H7 (cell line): Measurements from ENCODE around the gene BPIFB3. TPM values are rescaled to one million over a fixed set of nuclear protein-coding genes. Genes with fewer than 3 reads are reported as not detected.

Experiments used
- DNase-seq: peaks from one replicate; pipeline ENCODE4 v3.0.0; 2012
- H3K27me3 ChIP-seq: 2 replicates; pipeline ENCODE4 v1.6.0; 2011; ENCODE audit warnings: mild to moderate bottlenecking, low read length; ENCODE audit not compliant: control insufficient read depth, insufficient read depth
- H3K36me3 ChIP-seq: replicated peaks from 2 replicates; pipeline ENCODE4 v1.5.1; 2011; ENCODE audit warnings: low read length; ENCODE audit not compliant: control insufficient read depth, insufficient read depth
- H3K4me3 ChIP-seq: 2 replicates; pipeline ENCODE4 v1.5.1; 2011; ENCODE audit warnings: low read depth, mild to moderate bottlenecking, control low read depth, low read length, moderate library complexity; ENCODE audit not compliant: insufficient read depth
- total RNA-seq: library from RNA; depleted of rRNA; stranded (reverse); fragments of >200 nt; shearing (Covaris generic); gene quantifications from 2 replicates; pipeline ENCODE4 v1.2.3, GENCODE V29; 2014; rRNA removed

Gene BPIFB3, protein sequence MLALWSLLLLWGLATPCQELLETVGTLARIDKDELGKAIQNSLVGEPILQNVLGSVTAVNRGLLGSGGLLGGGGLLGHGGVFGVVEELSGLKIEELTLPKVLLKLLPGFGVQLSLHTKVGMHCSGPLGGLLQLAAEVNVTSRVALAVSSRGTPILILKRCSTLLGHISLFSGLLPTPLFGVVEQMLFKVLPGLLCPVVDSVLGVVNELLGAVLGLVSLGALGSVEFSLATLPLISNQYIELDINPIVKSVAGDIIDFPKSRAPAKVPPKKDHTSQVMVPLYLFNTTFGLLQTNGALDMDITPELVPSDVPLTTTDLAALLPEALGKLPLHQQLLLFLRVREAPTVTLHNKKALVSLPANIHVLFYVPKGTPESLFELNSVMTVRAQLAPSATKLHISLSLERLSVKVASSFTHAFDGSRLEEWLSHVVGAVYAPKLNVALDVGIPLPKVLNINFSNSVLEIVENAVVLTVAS
- total RNA-seq, result not detected in 2 replicates

DNA sequence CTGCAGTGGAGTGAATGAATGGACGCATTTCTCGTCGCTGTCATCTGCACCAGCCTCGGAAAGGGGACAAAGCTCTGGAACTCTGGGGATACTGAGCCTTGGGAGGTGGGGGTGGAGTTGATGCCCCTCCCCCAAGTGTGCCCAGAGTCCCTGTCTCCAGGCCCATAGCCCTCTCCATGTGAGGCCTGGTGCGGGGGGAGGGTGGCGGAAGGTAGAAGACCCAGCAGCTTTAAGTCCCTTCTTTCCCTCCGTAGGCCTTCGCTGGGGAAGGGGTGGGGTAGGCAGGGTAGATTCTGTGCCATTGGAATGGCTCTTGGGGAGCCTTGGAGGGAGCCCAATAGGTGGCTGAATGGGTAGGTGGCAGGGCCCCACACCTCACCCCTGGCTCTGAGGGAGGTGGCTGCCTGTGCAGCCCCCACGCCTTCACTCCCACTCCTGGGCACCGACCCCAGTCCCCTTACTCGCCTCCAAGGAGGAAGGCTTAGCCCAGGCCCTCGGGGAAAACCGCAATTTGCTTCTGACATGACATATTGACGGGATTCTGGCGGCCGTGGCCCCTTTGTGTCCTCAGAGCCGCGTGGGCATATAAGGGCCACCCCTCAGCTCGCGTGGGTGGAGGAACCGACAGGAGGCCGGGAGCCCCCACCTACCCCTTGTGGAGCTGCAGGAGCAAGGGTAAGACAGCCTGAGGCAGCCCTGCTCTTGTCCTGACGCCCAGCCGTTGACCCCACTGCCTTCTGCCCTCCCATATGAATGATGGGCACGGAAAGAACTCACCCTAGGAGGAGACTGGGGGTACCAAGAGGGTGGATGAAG lies at the start of gene BPIFB3:
TSS of gene BPIFB3 (plus strand) at position 613 of the 816 bp plus-strand sequence. CDS start 1,533 bp downstream, outside the sequence.
- H3K27me3 ChIP-seq, result no peaks in the 10 kb centered on the region
- no peak within 1 kb of the TSS for H3K4me3 ChIP-seq
- peak; percentile 73 for DNase-seq
- H3K36me3 ChIP-seq, result no peaks in the 10 kb centered on the region

GRCh38 chr20:33004141-33004751 lies 49.5 kb upstream of the BPIFB3 start, which contains the start of gene SUN5:
TSS of gene SUN5 (minus strand) at chr20:33004433. CDS start at chr20:33004340, 93 bp downstream.
- Histone ChIP-seq H3K4me3 (no peak within 1 kb of the TSS), H3K27me3 (no peaks in the 10 kb centered on the region), H3K36me3 (no peaks in the 10 kb centered on the region)
- no peak for DNase-seq

- Histone ChIP-seq H3K27me3 (no peaks in the 10 kb centered on the region), H3K36me3 (no peaks in the 10 kb centered on the region), H3K4me3 (no peak overlapping the region)
- DNase-seq, result peak; percentile 82
Measured at GRCh38 chr20:33005132-33005566, 48.6 kb upstream of the BPIFB3 start.

GRCh38 chr20:33005908-33006775 lies 47.6 kb upstream of the BPIFB3 start:
- DNase-seq, result no peak
- H3K27me3 ChIP-seq, result no peaks in the 10 kb centered on the region
- no peak overlapping the region for H3K4me3 ChIP-seq
- no peaks in the 10 kb centered on the region for H3K36me3 ChIP-seq

- Histone ChIP-seq H3K27me3 (no peaks in the 10 kb centered on the region), H3K36me3 (no peaks in the 10 kb centered on the region), H3K4me3 (no peak overlapping the region)
- no peak for DNase-seq
Measured at GRCh38 chr20:33006776-33007375, 46.8 kb upstream of the BPIFB3 start.

DNA sequence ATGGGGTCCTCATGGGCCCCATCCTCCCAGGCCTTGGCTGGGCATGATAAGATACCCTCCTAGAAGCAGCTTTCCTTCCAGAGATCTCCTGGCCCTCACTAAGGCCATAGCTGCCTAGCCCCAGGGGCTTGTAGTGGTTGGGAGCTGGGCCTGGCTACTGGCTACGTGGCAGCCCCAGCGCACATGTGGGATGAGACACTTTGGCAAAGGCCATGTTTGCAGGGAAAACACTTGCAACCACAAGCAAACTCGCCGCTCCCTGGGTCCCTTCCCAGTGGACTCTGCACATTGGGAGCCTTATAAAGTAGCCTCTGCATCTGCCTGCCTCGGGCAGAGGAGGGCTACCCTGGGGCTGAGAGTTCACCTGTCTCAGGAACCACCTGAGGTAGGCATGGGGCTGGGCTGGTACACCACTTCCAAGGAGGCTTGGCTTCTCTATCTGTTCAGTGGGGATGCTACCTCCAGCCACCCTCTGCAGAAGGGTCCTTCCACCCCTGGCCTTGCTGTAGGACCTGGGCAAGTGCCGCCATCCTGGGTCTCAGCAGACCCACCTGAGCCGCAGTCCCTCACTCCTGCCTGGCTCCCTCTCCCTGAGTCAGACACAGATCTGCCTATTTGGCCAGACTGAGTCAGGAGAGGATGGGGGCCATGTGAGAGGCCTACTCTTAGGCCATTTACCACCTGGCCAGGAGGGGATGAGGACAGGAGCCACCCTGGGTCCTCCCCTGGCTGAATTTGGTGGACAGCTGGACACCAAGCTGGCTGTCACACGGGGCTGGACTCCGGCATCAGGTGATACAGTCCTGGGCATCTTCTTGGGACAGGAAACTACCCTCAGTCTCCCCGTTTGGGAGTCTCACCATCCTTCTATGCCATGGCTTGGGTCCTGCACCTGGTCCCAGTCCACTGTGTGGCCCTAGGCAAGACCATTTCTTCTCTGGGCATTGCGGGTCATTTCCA lies 46.0 kb upstream of the BPIFB3 start, which contains the start of gene BPIFB2:
TSS of gene BPIFB2 (plus strand) at position 329 of the 960 bp plus-strand sequence. CDS start 871 bp downstream, outside the sequence.
- Histone ChIP-seq H3K27me3 (no peaks in the 10 kb centered on the region), H3K36me3 (no peaks in the 10 kb centered on the region), H3K4me3 (no peak within 1 kb of the TSS)
- no peak for DNase-seq

DNA sequence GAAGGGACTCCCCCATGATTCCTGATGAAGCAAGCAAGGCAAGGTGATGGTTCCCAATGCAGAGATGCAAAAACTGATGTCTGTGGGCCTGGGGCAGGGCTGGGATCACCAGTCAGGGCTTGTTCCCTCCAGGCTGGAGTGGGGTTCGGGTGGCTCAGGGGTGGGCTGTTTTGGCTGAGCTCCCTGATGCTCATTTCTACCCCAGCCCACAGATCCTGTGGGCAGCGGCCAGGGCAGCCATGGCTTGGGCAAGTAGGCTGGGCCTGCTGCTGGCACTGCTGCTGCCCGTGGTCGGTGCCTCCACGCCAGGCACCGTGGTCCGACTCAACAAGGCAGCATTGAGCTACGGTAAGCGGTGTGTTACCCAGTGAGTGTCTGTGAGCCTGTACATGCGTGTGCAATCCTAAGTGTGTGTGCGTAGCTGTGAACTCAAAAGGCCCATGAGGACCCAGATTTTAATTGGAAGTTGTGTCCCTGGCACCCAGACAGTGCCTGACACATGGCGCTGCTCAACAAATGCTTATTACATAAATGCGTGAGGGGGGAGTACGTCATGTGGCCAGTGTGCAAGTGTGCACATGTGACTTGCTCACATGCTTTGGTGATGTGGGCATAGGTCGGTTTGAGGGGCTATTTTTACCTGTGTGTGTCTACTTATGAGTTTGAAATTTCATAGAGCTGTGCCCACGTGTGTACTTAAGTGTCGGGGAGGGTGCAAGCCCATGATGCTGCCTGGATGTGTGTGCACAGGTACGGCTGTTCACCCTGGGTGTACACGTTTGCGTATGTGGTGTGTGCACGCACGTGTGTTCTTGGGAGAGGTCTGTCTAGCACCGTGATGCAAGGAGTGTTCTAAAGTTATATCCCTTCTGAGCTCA lies 45.1 kb upstream of the BPIFB3 start:
- Histone ChIP-seq H3K4me3 (no peak overlapping the region), H3K27me3 (no peaks in the 10 kb centered on the region)
- DNase-seq, result no peak

DNA sequence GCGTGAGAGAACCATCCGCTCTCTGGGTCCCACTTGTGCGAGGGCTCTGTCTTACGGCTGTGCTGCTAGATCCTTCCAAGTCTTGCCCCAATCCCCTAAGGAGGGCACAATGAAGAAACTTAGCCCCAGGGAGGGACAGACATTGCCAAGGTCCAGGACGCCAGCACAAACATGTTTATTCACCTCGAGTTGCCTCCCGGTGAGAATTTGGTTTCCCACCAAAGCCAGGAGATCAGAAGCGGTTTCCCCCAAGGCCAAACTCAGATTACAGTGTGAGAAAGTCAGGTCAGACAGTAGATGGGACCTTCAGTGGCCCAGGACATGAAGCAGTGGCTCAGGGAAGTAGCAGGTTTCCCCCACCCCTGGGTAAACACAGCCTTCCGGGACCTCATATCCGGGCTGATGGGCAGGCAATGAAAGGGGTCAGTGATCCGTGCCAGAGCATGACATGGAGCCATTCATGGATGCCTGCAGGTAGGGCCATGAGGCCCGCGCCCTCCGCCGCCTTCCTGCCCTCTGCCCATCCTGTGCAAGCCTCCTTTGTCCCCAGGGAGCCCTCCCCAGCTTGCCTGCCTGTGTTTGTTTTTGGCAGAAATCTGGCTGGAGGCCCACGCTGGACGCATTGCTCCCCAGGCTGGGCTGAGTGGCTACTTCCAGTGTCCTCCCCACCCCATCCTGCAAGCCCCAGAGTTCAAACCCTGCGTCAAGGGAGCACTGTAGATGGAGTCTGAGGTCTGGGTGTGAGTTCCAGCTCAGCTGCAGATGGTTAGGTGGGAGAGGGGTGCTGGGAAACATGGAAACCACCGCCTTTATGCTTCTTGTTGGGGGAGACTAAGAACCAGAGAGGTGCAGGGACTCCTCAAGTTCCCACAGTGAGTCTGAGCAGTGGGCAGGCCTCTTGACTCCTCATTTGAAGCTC lies 44.2 kb upstream of the BPIFB3 start:
- Histone ChIP-seq H3K4me3 (no peak overlapping the region), H3K27me3 (no peaks in the 10 kb centered on the region), H3K36me3 (no peaks in the 10 kb centered on the region)
- no peak for DNase-seq

More for the DNA sequence above, 45.1 kb upstream of the BPIFB3 start:
- H3K36me3 ChIP-seq, result no peaks in the 10 kb centered on the region

GRCh38 chr20:33010133-33010504 lies 43.6 kb upstream of the BPIFB3 start:
- no peak for DNase-seq
- Histone ChIP-seq H3K36me3 (no peaks in the 10 kb centered on the region), H3K4me3 (no peak overlapping the region), H3K27me3 (no peaks in the 10 kb centered on the region)

- no peaks in the 10 kb centered on the region for H3K36me3 ChIP-seq
- H3K27me3 ChIP-seq, result no peaks in the 10 kb centered on the region
- no peak overlapping the region for H3K4me3 ChIP-seq
- no peak for DNase-seq
Measured at GRCh38 chr20:33010674-33011449, 42.8 kb upstream of the BPIFB3 start.
